Osteocyte (in vitro differentiated cells): ENCODE results near the gene BRWD1. TPM values are rescaled to one million over a fixed set of nuclear protein-coding genes. Genes with fewer than 3 reads are reported as not detected.

ENCODE experiments used
- DNase-seq: peaks from one replicate; pipeline ENCODE4 v3.0.0; 2021; ENCODE audit warnings: mixed read lengths; ENCODE audit not compliant: unreplicated experiment; ENCODE audit errors: extremely low spot score
- H3K27ac Mint-ChIP-seq: one replicate; pipeline ENCODE4 v1.8.0; 2021; ENCODE audit warnings: mild to moderate bottlenecking, mixed read lengths; ENCODE audit not compliant: unreplicated experiment
- H3K27me3 Mint-ChIP-seq: one replicate; pipeline ENCODE4 v1.8.0; 2021; ENCODE audit warnings: mixed read lengths; ENCODE audit not compliant: unreplicated experiment
- H3K36me3 Mint-ChIP-seq: one replicate; pipeline ENCODE4 v1.8.0; 2021; ENCODE audit warnings: mixed read lengths; ENCODE audit not compliant: unreplicated experiment
- H3K4me1 Mint-ChIP-seq: one replicate; pipeline ENCODE4 v1.8.0; 2021; ENCODE audit warnings: mixed read lengths; ENCODE audit not compliant: unreplicated experiment
- H3K4me3 Mint-ChIP-seq: one replicate; pipeline ENCODE4 v1.8.0; 2021; ENCODE audit warnings: mild to moderate bottlenecking, moderate library complexity, mixed read lengths; ENCODE audit not compliant: unreplicated experiment
- H3K9me3 Mint-ChIP-seq: one replicate; pipeline ENCODE4 v1.8.0; 2021; ENCODE audit warnings: mixed read lengths; ENCODE audit not compliant: unreplicated experiment
- CTCF ChIP-seq: fragments of 200-600 bp; sonication (generic); IDR thresholded peaks from 2 replicates; pipeline ENCODE4 v1.5.0; 2021; ENCODE audit warnings: antibody characterized with exemption, mild to moderate bottlenecking, moderate library complexity
- total RNA-seq: library from RNA; stranded (reverse); gene quantifications from 2 replicates; pipeline ENCODE4 v1.2.1, GENCODE V29; 2021

The BRWD1 gene
- total RNA-seq, 1 donor from 2014 or later: 40.8 TPM

DNA sequence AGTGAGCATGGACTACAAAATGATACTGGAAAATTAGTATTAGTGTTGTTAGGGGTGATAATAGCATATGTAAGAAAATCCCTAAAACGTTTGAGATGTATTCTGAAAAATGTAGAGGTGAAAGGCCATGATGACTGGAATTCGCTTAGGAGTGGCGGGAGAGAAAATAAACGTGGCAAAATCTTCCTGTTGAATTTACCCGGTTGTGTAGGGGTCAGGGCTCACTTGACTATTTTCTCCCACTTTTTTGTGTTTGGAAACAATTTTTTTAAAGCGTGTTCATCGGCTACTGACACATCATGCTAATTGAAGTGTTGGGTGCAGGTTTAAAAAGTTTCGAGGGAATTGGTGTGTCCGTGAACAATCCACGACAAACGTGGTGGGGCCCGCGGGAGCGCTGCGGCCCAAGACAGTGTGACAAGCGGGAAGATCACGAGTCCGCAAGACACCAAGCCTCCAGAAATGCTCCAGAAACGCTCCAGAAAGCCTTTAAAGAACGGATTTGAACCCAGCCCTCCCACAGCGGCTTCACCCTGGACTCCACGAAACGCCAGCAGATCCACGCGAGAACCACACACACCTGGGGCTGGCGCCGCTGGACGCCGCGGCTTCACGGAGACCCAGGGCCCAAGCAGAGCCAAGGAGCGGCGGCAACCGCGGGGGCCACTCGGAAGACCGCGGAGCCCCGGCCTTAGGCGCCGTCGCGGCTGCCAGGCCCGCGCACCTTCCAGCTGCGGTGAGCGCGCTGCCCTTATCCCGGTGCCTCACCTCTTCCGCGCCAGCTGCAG lies 130.8 kb downstream of the BRWD1 start:
- Mint-ChIP-seq H3K27me3 (no peaks in the 10 kb centered on the region), H3K27ac (peak overlapping the region; percentile 98), H3K9me3 (no peaks in the 10 kb centered on the region), H3K4me1 (peaks cover 39% of the 10 kb centered on the region), H3K4me3 (peak overlapping the region; percentile 97), H3K36me3 (peaks cover 25% of the 10 kb centered on the region)
- no peak for TF ChIP-seq CTCF
- DNase-seq: no peak

- no peaks in the 10 kb centered on the region for H3K27me3 Mint-ChIP-seq
- H3K27ac Mint-ChIP-seq: peak overlapping the region; percentile 98
- peak overlapping the region; percentile 97 for H3K4me3 Mint-ChIP-seq
- H3K36me3 Mint-ChIP-seq: peaks cover 22% of the 10 kb centered on the region
- no peaks in the 10 kb centered on the region for H3K9me3 Mint-ChIP-seq
- H3K4me1 Mint-ChIP-seq: peaks cover 38% of the 10 kb centered on the region
- DNase-seq: no peak
- no peak for TF ChIP-seq CTCF
These were observed 131.4 kb downstream of the BRWD1 start for GRCh38 chr21:39182016-39182415.

- no peak for DNase-seq
- Mint-ChIP-seq H3K27ac (peak overlapping the region; percentile 98), H3K4me3 (peak overlapping the region; percentile 97), H3K27me3 (no peaks in the 10 kb centered on the region), H3K9me3 (no peaks in the 10 kb centered on the region), H3K4me1 (peaks cover 32% of the 10 kb centered on the region), H3K36me3 (peaks cover 23% of the 10 kb centered on the region)
- TF ChIP-seq CTCF: no peak
These were observed 132.1 kb downstream of the BRWD1 start for GRCh38 chr21:39181205-39181818.

DNA sequence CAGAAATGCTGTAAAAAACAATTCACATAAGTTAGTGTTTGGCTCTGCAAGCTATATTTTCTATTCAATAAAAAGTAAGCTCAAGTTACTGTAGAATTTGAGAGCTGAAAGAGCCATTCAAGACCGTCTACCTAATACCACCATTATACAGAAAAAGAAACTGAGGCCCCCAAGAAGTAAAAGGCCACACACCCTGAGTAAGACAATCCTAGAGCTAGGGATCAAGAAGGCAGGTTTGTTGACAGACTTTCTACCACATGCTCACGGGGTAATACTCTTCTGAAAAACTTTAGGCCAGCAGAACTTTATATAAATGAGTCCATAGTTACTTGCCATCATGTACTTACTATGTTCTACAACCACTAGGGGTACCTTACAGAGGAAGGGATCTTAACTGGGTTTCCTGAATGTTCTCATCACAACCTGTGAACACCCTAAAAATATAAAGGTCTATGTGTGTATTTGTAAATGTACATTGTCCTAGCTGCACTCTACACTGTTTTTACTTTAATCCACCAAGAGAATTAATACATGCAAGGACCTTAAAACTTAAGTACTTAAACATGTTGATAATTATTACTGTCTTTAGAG lies 132.9 kb downstream of the BRWD1 start:
- H3K27me3 Mint-ChIP-seq: no peaks in the 10 kb centered on the region
- TF ChIP-seq CTCF: peak; percentile 20
- H3K4me3 Mint-ChIP-seq: peak overlapping the region; percentile 18
- H3K27ac Mint-ChIP-seq: peak overlapping the region; percentile 16
- peaks cover 28% of the 10 kb centered on the region for H3K36me3 Mint-ChIP-seq
- peaks cover 37% of the 10 kb centered on the region for H3K4me1 Mint-ChIP-seq
- no peak for DNase-seq
- H3K9me3 Mint-ChIP-seq: no peaks in the 10 kb centered on the region

DNA sequence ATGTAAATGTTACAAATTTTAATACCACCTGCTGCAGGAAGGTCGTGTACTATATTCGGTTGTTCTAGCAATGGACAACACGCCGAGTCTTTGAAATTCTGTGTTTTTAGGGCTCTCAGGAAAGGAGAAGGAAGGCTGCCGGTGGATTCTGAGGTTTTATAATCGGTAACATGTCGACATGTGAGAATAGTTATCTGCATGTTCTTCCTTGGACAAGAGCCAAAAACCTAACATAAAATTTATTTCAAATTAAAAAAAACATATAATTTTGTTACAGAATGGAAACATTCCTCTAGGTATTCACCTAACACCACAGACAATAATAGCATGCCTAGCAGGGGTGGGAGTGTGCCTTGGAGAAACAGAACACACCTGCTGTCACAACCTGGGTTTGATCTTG lies 135.0 kb downstream of the BRWD1 start:
- DNase-seq: no peak
- Mint-ChIP-seq H3K36me3 (peaks cover 37% of the 10 kb centered on the region), H3K4me3 (no peak overlapping the region), H3K4me1 (peaks cover 27% of the 10 kb centered on the region), H3K9me3 (no peaks in the 10 kb centered on the region), H3K27ac (no peak overlapping the region), H3K27me3 (no peaks in the 10 kb centered on the region)
- TF ChIP-seq CTCF: no peak
